HG02885 (cell line): Measurements from ENCODE around the gene EIF1B.

Experiments
- ATAC-seq: cut with Tn5 transposase; IDR thresholded peaks from one replicate; pipeline ENCODE4 v1.9.1; 2021; ENCODE audit warnings: mild to moderate bottlenecking; ENCODE audit not compliant: unreplicated experiment, poor library complexity

EIF1B gene

GRCh38 chr3:40307176-40307575 is 2.3 kb upstream of the EIF1B start:
- no peak for ATAC-seq

GRCh38 chr3:40308725-40309417 is 636 bp upstream of the EIF1B start:
- peak; percentile 1 for ATAC-seq

- ATAC-seq: peak; percentile 28
Measured at GRCh38 chr3:40309925-40310695, 603 bp downstream of the EIF1B start.

GRCh38 chr3:40310705-40311104 is 1.2 kb downstream of the EIF1B start:
- ATAC-seq: no peak

GRCh38 chr3:40312661-40313226 is 3.2 kb downstream of the EIF1B start:
- ATAC-seq: no peak

GRCh38 chr3:40313975-40314860 is 4.7 kb downstream of the EIF1B start:
- ATAC-seq: no peak

- peak; percentile 82 for ATAC-seq
Measured at GRCh38 chr3:40317061-40317855, 7.8 kb downstream of the EIF1B start.

GRCh38 chr3:40321818-40322217 is 12.3 kb downstream of the EIF1B start:
- ATAC-seq: no peak

- ATAC-seq: no peak
Measured at GRCh38 chr3:40323946-40324345, 14.4 kb downstream of the EIF1B start.

- no peak for ATAC-seq
Measured at GRCh38 chr3:40324621-40325020, 15.1 kb downstream of the EIF1B start.

GRCh38 chr3:40325465-40325864 is 16.0 kb downstream of the EIF1B start:
- ATAC-seq: no peak

GRCh38 chr3:40328374-40328773 is 18.9 kb downstream of the EIF1B start:
- no peak for ATAC-seq

GRCh38 chr3:40329071-40329470 is 19.6 kb downstream of the EIF1B start:
- no peak for ATAC-seq

GRCh38 chr3:40332684-40333083 is 23.2 kb downstream of the EIF1B start:
- peak; percentile 40 for ATAC-seq

GRCh38 chr3:40333416-40333815 is 23.9 kb downstream of the EIF1B start:
- ATAC-seq: no peak

- no peak for ATAC-seq
Measured at GRCh38 chr3:40333852-40334251, 24.3 kb downstream of the EIF1B start.

- ATAC-seq: no peak
Measured at GRCh38 chr3:40336101-40336500, 26.6 kb downstream of the EIF1B start.

GRCh38 chr3:40336511-40337135 is 27.1 kb downstream of the EIF1B start:
- no peak for ATAC-seq
